NCI-H748 (cell line): ENCODE data around the gene PACS2.
A peak's percentile ranks its signal among the peaks of the same experiment; 100 is the strongest.
"Not testable (repeated sequence)": the region's sequence is repeated elsewhere in the genome, so short reads cannot be mapped to it uniquely, and the experiment has no call there.

ENCODE experiments used
- DNase-seq: peaks from one replicate; lab custom pipeline; 2025; ENCODE audit not compliant: unreplicated experiment; lab: John Stamatoyannopoulos, UW

PACS2 gene

GRCh38 chr14:105287249-105288102 lies 27.1 kb upstream of the PACS2 start:
- no peak for DNase-seq

DNA sequence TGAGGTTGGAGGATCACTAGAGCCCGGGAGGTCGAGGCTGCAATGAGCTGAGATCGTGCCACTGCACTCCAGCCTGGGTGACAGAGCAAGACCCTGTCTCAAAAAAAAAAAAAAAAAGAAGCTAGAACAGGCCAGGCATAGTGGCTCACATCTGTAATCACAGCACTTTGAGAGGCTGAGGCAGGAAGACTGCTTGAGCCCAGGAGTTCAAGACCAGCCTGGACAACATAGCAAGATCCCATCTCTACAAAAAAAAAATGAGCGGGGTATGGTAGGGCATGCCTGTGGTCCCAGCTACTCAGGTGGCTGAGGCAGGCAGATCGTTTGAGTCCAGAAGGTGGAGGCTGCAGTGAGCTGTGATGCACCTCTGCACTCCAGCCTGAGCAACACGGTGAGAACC lies 25.6 kb upstream of the PACS2 start:
- DNase-seq: not testable (repeated sequence)

DNA sequence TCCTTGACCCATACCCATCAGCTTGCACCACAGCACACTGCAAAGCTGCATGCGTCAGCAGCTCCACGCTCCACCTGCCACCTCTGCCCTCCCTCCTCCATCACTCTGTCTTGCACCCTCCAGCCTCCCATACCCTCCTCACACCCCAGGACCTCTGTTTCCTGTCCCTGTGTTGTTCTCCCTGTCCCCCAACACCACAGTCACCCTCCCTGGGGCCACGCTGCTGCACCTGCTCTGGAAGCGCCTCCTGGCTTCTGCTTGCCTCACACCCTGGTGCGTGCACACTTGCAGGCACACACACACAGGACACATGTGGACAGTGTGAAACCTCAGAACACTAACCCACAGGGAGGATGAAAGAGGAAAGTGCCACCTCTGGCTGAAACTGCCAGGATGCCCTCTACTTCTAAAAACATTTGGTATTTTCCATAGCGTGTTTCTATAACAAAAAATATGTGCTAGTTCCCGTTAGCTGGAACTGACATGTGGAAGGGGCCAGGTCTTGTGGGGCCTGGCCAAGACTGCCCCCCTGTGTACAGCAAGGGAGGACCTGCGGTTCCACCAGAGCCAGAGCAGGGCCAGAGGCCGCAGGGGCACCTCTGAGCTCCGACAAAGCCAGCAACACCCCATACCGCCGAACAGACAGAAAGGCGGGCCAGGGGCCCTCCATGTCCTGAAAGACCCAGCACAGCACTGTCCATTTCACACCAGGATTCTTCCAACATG lies 23.8 kb upstream of the PACS2 start:
- DNase-seq: no peak

DNA sequence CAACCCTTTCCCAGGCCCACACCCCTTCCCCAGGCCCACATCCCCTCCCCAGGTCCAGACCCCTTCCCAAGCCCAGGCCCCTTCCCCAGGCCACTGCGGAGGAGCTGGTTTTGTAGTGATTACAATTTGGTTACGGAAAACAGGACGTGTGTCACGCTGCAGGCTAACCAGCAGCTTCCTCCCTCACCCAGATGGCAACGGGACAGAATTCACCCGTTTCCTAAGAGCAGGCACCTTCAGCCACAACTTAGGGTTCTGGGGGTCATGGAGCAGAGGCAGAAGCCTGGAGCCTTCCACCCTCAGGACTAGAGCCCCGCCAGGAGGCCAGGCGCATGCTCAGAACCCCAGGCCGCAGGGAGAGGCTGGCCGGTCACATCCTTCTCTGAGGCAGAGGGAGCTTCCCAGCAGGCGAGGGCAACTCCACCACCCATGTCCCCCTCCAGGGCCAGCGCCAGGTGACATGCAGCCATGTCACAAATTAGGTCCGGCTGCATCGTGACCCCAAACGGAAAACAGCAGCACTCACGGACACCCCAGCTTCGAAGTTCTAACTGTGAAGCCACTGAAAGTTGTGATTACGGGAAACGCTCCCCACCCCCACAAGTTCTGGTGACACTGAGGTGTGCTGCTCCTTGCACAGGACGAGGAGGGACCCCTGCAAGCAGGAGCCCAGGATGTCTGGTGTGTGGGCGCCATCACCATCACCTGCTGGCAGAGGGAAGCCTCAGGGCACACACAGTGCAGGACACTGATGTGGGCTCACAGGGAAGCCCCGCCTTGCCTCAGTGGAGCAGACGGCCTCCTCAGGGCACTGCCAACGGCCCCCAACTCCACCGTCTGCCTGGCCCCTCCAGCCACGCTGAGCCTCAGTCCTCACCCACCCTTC lies 21.5 kb upstream of the PACS2 start:
- no peak for DNase-seq

- DNase-seq: peak; percentile 68
Measured at GRCh38 chr14:105294142-105294597, 20.4 kb upstream of the PACS2 start.

DNA sequence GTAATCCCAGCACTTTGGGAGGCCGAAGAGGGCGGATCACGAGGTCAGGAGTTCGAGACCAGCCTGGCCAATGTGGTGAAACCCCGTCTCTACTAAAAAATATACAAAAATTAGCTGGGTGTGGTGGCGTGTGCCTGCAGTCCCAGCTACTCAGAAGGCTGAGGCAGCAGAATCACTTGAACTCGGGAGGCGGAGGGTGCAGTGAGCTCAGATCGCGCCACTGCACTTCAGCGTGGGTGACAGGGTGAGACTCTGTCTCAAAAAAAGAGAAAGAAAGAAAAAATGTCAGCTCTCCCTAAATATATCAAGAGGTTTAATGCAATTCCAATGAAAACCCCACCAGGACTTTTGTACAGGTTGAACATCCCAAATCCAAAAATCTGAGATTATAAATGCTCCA lies 17.2 kb upstream of the PACS2 start:
- DNase-seq: not testable (repeated sequence)

DNA sequence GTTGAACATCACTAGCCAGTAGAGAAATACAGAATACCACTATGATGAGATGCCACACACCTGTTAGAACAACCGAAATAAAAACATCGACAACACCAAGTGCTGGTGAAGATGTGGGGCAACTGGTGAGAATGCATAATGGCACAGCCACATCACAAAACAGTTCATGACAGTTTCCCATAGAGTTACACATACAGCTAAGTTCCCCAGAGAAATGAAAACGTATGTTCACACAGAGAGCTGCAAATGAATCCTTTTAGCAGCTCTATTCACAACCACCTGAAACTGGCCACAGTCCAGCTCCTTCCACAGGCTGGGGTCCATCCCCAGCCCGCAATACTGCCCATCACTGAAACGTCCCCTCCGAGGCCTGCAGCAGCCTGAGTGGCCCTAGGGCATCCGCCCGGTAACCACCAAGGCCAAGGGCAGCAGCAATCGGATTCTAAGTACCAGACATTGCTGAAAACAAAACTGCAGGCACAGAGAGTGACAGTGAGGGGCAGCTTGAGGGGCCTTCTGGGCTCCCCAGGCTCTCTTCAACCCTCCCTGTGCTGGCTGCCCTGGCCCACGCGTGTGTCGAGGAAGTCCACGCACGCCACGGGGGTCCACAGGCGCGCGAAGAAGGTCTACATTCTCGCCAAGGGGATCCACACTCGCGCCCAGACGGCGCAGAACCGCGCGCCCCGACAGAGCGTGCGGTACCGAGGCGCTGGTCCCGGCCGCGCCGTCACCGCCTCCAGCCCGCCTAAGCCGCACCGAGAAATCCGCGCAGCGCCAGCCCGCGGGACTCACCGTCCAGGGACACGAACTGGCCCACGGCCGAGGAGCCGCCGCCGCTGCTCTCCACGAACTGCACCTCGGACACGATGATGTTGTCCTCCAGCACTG lies 14.7 kb upstream of the PACS2 start:
- DNase-seq: peak; percentile 43

GRCh38 chr14:105300542-105301102 lies 13.9 kb upstream of the PACS2 start, which contains the start of gene BRF1:
Gene BRF1 (minus strand): TSS chr14:105301001. CDS start chr14:105300629, 372 bp downstream.
- DNase-seq: peak; percentile 86

GRCh38 chr14:105301103-105301914 lies 13.2 kb upstream of the PACS2 start:
- DNase-seq: peak; percentile 98

DNA sequence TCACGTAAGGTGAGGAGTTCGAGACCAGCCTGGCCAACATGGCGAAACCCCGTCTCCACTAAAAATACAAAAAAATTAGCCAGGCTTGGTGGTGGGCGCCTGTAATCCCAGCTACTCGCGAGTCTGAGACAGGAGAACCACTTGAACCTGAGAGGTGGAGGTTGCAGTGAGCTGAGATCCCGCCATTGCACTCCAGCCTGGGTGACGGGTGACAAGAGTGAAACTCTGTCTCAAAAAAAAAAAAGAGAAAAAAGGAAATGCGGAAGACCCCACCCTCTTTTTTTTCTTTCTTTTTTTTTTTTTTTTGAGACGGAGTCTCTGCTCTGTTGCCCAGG lies 12.7 kb upstream of the PACS2 start:
- DNase-seq: not testable (repeated sequence)

DNA sequence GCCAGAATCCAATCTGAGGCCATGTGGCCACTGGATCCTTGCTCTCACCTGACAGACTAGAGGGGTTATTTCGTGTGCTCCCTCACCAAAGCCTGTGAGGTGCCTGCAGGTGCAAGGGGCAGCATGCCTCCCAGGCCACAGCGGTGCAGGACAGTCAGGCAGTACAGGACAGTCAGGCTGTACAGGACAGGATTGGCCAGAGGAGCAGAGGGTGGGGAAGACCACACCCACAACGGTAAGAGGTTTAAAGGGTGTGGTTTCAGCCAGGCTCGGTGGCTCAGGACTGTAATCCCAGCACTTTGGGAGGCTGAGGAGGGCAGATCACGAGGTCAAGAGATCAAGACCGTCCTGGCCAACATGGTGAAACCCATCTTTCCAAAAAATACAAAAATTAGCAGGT lies 10.6 kb upstream of the PACS2 start:
- peak; percentile 28 for DNase-seq

DNA sequence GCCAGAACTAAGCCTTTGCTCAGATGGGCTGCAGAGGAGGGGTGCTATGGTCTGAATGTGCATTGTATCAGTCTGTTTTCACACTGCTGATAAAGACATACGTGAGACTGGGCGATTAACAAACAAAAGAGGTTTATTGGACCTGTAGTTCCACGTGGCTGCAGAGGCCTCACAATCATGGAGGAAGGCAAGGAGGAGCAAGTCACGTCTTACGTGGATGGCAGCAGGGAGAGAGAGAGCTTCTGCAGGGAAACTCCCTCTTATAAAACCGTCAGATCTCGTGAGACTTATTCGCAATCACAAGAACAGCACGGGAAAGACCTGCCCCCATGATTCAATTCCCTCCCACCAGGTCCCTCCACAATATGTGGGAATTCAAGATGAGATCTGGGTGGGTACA lies 10.0 kb upstream of the PACS2 start:
- no peak for DNase-seq

- no peak for DNase-seq
Measured at GRCh38 chr14:105305345-105305744, 9.2 kb upstream of the PACS2 start.

DNA sequence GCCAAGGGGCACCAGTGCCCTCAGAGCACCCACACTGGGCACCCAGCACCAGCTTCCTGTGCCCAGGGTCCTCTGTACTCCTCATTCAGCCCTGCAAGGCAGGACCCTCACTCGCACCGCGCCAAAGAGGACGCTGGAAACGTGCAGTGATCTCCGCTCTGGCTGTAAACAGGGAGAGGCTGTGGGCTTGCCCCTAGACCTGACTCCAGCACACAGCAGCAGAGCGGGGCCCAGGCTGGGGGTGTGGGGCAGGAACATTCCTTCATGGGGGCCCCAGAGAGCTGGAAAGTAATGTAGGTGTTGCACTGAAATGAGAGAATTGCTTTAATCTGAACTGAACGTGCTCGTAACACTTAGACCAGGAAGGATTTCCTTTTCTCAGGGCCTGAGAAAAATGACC lies 8.8 kb upstream of the PACS2 start:
- no peak for DNase-seq

GRCh38 chr14:105307052-105307727 lies 7.4 kb upstream of the PACS2 start:
- DNase-seq: no peak

DNA sequence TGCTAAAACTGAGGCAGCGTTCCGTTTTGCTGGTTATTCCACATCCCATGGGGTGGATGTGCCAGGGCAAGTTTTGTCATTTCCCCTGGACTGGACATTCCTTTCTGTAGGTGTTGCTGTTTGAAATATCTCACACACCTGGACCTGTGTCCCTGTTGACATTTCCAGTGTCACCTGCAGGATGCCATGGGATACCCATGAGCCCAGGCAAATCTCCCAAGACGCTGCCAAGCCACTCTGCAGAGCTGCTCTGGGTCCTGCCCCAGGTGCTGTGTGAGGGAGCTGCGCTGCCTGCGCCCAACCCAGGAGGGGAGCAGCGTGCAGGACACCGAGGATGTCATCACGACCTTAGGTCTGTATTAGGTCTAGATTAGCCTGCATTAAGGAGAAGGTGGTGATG lies 5.2 kb upstream of the PACS2 start:
- DNase-seq: no peak

GRCh38 chr14:105311838-105312237 lies 2.7 kb upstream of the PACS2 start:
- no peak for DNase-seq

DNA sequence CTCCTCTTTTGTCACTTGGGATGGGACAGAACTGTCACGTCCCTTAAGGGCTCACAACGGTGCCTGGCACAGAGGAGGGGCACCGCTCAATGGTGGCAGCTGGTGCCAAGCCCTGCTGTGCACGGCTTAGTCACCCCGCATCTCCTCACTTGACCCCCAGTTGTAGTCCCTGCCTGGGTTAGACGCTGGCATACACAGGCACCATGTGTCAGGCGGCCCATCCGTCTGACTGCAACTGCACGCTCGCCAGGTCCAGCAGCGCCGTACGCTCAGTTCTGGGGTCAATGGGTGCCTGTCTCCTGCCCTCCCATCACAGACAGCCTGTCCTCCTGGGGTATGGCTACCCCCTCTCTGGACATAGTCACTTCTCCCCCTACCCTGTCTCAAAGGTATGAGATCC lies 1.6 kb upstream of the PACS2 start:
- no peak for DNase-seq
